Measurements from ENCODE around the gene ZNF724.
A peak's percentile ranks its signal among the peaks of the same experiment; 100 is the strongest.
"Not testable (repeated sequence)": the region's sequence is repeated elsewhere in the genome, so short reads cannot be mapped to it uniquely, and the experiment has no call there.

ZNF724 gene

DNA sequence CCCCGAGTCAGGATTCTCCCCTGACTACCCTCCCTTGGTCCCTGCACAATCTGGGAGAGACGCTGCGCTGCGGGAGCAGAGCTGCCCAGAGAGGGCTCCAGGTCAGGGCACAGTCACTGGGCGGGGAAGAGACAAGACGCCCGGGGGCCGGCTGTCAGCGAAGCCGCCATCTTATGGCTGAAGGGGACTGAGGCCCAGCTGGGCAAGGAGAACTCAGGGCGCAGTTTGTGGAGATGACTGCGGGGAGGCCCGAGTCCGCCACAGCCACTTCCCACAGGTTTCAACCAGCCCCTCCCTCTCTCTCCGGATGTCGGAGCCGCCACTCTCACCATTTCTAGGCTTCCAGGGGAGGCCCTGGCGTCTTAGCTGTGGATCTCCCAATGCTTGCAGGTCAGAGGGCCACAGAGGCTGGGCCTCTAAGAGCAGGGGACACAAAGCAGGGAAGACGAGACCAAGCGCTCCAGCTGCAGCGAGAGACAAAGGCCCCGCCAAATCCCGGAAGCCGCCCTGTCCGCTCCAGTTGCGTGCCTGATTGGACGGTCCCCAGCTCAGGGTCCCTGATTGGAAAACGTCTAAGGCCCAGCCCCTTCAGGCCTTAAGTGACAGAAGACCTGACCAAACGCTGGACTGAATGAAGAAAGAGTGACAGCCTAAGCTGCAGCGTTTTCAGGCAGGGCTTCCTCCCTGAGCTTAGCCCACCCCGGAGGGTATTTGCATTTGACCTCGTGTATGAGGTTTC is at the start of gene ZNF724:
ZNF724 (minus strand) TSS at position 484 of the 739 bp plus-strand sequence; CDS start at position 332, 152 bp downstream.
- peak; percentile 87 for DNase-seq

DNA sequence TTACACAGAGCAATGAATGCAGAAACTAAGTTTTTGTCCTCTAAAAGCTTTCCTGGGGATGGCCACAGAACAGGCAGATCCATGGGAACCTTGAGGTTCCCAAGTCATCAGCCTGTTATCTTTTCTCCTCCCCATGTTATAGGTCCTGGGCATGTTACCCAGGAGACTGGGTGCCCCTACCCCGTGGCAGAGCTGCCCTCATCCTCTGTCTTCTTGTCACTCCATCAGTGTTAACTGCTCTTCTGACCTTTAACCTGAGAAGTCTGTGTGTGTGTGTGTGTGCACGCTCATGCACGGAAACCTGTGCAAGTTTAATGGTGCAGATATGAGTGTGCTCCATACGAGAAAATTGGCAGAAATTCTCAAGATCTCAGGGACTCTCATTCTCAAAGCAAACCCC is 43.9 kb upstream of the ZNF724 start:
- no peak for DNase-seq

GRCh38 chr19:23289966-23290365 is 39.8 kb upstream of the ZNF724 start:
- DNase-seq, result not testable (repeated sequence)

DNA sequence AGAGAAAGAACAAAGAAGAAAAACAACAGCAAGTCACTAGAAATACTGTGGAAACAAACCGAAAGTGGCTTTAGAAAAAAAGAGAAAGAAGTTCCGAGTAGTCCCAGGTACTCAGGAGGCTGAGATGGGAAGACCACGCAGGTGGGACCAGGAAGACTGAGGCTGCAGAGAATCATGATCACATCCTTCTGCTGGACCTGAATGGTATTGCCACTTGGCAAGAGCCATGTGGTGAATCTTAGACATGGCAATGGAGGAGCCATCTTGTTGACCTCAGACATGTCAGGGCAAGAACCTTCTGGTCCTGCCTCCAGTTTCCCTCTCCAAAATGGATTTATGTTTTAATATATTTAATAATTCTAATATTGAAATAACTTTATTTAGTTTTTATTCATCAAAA is 37.4 kb upstream of the ZNF724 start:
- no peak for DNase-seq

DNA sequence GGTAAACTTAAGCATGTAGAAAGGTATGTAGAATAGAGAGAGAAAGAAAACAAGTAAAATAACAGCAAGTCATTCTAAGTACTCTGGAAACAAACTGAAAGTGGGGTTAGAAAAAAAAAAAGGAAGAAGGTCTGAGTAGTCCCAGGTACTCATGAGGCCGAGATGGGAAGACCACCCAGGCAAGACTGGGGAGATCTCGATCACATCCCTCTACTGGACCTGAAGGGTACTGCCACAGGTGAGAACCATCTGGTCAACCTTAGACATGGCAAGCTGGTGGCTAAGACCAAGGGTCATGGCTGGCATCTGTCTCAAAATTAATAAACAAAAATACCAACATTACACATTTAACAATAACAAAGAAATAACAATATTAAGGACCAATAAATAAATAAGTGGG is 36.3 kb upstream of the ZNF724 start:
- no peak for DNase-seq

- DNase-seq, result no peak
These were observed 35.8 kb upstream of the ZNF724 start for GRCh38 chr19:23285948-23286347.

DNA sequence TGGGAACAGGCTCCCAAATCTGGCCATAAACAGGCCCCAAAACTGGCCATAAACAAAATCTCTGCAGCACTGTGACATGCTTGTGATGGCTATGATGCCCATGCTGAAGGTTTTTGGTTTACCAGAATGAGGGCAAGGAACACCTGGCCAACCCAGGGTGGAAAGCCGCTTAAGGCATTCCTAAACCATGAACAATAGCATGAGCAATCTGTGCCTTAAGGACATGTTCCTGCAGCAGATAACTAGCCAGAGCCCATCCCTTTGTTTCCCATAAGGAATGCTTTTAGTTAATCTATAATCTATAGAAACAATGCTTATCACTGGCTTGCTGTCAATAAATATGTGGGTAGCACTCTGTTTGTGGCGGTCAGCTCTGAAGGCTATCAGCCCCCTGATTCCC is 35.1 kb upstream of the ZNF724 start:
- DNase-seq, result not testable (repeated sequence)

DNA sequence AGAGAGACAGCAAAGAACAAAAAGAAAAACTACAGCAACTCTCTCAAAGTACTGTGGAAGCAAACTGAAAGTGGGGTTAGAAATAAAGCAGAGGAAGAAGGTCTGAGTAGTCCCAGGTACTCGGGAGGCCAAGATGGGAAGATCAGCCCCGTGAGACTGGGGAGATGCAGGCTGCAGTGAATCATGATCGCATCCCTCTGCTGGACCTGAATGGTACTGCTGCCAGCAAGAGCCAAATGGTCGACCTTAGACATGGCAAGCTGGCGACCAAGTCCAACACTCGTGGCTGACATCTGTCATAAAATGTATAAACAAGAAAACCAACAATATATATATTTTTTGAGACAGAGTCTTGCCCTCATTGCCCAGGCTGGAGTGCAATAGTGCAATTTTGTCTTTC is 33.7 kb upstream of the ZNF724 start:
- DNase-seq, result peak; percentile 71

GRCh38 chr19:23281663-23282276 is 31.6 kb upstream of the ZNF724 start:
- no peak for DNase-seq

GRCh38 chr19:23278118-23278517 is 27.9 kb upstream of the ZNF724 start:
- not testable (repeated sequence) for DNase-seq

DNA sequence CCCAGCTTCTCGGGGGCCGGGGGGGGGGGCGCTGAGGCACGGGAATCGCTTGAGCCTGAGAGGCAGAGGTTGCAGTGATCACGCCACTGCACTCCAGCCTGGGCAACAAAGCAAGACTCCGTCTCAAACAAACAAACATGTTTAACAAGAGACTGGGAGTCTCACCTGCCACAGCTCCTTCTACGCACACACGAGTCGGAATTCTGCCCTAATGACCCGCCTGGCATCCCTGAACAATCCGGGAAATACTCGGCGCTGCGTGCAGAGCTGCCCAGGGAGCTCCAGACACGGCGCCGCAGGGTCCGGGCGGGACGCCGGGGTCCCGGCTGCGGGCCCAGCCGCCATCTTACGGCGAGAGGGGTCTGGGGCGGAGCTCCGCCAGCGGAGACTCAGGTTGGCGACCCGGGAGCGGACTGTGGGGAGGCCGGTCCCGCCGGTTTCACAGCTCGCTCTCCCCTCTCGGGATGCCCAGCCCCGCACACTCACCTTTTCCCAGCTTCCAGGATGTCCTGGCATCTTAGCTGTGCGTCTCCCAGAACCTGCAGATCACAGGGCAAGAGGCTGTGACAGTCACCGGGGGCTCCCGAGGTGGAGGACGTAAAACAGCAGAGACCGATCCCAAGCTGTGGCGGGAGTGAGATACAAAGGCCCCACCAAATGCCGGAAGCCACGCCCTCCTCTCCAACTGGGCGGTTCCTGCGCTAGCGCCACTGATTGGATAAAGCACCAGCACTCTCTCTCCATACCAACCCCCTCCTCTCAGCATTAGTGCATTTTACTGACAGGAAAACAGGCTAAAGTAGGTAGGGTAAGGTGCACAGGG is 23.6 kb upstream of the ZNF724 start:
- DNase-seq, result peak; percentile 96

DNA sequence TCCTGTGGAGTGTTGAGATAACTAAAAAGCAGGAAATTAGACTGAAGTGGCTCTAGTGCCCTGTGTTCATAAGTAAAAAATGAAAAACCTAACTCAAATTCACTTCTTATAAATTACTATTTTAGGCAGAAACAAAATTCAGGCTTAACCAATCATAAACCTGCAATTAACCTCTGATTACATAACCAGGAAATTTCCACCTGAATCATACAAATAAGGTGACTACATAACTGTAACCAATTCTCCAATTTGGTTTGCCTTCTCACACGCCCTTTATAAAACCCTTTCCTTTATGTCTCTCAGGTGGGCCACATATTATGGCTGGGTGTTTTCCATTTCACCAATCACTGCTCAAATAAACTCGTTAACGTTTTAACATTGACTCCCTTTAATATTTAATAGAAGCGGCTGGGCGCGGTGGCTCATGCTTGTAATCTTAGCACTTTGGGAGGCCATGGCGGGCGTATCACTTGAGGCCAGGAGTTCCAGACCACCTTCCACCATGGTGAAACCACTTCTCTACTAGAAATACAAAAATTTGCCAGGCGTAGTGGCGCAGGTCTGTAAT is 22.9 kb upstream of the ZNF724 start:
- no peak for DNase-seq

DNA sequence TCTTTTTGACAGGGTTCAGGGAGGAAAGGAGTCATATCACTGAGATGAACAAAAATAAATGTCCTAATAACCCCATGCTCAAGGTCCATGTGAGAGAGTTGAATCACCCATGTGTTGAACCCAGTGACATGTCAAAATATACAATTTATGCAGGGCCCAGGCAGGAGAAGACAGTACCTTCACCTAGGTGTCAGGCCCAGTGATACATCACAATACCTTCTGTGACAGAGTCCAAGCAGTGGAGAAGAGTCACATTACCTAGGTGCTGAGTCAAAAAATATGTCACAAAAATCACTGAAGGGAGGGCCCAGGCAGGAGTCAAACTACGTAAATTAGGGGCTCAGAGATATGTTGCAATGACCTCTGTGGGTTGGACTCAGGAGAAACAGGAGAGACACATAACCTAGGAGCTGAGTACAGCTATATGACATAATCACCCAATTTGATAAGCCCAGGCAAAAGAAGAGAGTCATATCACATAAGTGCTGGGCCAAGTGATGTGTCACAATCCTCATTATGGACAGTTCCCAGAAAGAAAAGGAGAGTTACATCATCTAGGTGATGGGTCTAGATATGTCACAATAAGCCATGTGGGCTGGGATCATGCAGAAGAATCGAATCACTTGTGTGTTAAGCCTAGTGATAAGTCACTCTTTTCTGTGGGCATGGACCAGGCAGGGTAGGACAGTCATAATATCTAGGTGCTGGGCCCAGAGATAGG is 13.8 kb upstream of the ZNF724 start:
- DNase-seq, result no peak

DNA sequence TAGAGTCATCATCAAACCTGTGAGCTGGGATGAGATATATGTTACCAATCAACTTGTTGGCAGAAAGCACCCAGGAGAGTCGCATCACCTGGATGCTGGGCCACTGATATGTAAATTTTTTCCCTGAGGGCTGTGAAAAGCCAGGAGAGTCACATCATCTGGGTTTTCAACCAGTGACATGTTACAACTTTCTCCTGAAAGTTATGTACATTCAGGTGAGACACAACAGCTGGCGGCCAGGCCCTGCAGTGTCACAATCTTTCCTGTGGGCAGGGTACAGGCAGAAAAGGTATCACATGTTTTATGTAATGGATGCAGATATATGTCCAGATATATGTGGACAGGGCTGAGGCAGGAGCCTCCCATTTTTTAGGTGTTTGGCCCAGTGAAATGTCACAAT is 13.2 kb upstream of the ZNF724 start:
- DNase-seq, result no peak

GRCh38 chr19:23262920-23263319 is 12.7 kb upstream of the ZNF724 start:
- no peak for DNase-seq

DNA sequence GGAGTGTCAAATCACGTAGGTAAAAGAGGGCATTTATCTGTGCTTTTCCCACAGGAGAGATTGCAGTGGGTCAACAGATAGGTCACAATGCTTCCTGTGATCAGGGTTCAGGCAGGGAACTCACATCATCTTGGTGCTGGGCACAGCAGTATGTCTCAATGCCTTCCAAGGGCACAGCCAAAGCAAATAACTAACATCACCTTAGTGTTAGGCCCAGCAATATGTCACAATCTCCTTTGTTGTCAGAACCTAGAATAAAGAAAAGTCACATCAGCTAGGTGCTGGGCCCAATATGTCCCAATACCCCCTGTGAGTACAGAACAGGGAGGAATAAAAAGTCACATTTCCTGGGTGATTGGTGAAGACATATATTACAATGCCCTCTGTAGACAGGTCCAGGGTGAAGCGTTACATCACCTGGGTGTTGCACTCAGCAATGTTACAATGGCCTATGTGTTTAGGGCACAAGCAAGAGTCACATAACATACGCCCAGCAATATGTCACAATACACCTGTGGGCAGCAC is 11.4 kb upstream of the ZNF724 start:
- no peak for DNase-seq

GRCh38 chr19:23260956-23261355 is 10.8 kb upstream of the ZNF724 start:
- DNase-seq, result no peak

- DNase-seq, result no peak
These were observed 9.8 kb upstream of the ZNF724 start for GRCh38 chr19:23259961-23260360.

- DNase-seq, result no peak
These were observed 5.5 kb upstream of the ZNF724 start for GRCh38 chr19:23255700-23256099.

DNA sequence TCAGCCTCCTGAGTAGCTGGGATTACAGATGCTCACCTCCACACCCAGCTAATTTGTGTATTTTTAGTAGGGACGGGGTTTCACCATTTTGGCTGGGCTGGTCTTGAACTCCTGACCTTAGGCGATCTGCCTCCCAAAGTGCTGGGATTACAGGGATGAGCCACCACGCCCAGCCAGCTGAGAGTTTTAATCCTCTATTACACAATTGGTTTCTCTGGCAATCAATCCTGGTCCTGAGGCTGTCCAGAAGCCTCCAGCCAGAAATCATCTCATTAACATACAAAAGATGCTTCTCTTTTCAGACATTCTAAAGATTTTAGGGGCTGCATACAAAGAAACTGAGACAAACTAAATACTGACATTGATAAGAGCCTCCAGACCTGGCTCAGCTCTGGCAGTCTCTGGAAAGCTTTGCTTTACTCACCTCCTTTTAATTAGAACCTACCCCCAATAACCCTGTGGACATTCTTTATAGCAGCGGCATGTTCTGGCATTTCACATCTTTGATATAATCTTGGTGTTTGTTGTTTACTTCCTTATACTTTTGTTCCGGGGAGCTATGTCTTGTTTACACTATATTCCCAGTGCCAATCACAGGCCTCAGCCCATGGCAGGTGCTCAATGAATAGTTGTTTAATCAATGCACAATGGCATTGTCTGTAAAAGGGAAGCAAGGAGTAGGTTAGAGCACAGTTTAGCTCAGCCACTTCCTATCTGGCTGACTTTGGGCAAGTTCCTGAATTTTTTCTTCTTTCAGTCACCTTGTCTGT is 4.1 kb upstream of the ZNF724 start:
- no peak for DNase-seq

DNA sequence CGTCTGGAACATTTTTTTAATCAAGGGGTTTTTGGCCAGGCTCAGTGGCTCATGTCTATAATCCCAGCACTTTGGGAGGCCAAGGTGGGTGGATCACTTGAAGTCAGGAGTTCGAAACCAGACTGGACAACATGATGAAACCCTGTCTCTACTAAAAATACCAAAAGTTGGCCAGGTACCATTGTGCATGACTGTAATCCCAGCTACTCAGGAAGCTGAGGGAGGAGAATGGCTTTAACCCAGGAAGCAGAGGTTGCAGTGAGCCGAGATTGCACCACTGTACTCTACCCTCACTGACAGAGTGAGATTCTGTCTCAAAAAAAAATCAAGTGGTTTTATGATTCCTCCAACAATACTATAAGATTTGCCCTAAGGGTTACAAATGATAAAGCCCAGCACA is 3.1 kb upstream of the ZNF724 start:
- DNase-seq, result not testable (repeated sequence)

GRCh38 chr19:23241419-23241818 is 8.8 kb downstream of the ZNF724 start:
- DNase-seq, result no peak
